CD8-positive, alpha-beta memory T cell (primary cell): Measurements from ENCODE around the gene PUM1. TPM values are rescaled to one million over a fixed set of nuclear protein-coding genes. Genes with fewer than 3 reads are reported as not detected.
A peak's percentile ranks its signal among the peaks of the same experiment; 100 is the strongest.

Experiments used
- CTCF ChIA-PET: fragments of 350-600 bp; sonication (Branson Sonifier 250); formaldehyde crosslinking; loops from one replicate; lab custom pipeline; 2021; ENCODE audit warnings: antibody characterized with exemption; lab: Charles Lee
- POLR2A ChIA-PET: fragments of 350-600 bp; sonication (Branson Sonifier 250); formaldehyde crosslinking; loops from one replicate; lab custom pipeline; 2021; ENCODE audit warnings: antibody characterized with exemption; lab: Charles Lee
- DNase-seq, 5 donors: peaks; one replicate each; pipeline versions ENCODE4 v3.0.0 to v3.0.0-alpha.2; 2020 to 2022; ENCODE audit warnings: mixed read lengths in 1 of 5
- H3K27ac ChIP-seq: one replicate; pipeline ENCODE4 v1.7.0; 2013; ENCODE audit warnings: low read depth, mild to moderate bottlenecking, low read length, moderate library complexity
- H3K27me3 ChIP-seq: 2 replicates; pipeline ENCODE4 v1.7.0; 2013; ENCODE audit warnings: low read length, mild to moderate bottlenecking; ENCODE audit not compliant: insufficient read depth, poor library complexity, severe bottlenecking
- H3K36me3 ChIP-seq: 2 replicates; pipeline ENCODE4 v1.7.0; 2013; ENCODE audit warnings: mild to moderate bottlenecking, low read length, moderate library complexity; ENCODE audit not compliant: insufficient read depth
- H3K4me1 ChIP-seq: 2 replicates; pipeline ENCODE4 v1.7.0; 2013; ENCODE audit warnings: mild to moderate bottlenecking, low read length, moderate library complexity; ENCODE audit not compliant: insufficient read depth
- H3K4me3 ChIP-seq: 2 replicates; pipeline ENCODE4 v1.7.0; 2013; ENCODE audit warnings: mild to moderate bottlenecking, low read length
- H3K9me3 ChIP-seq: 2 replicates; pipeline ENCODE4 v1.7.0; 2013; ENCODE audit warnings: mild to moderate bottlenecking, low read length
- H3K27ac Mint-ChIP-seq, 8 donors: one replicate each; pipeline ENCODE4 v1.8.0; 2020 to 2021; ENCODE audit warnings: mixed read lengths in 8 of 8, mild to moderate bottlenecking in 6 of 8, inconsistent platforms in 3 of 8, moderate library complexity in 3 of 8
- H3K27me3 Mint-ChIP-seq, 2 donors: one replicate each; pipeline ENCODE4 v1.8.0; 2020 to 2021; ENCODE audit warnings: mixed read lengths in 2 of 2, mild to moderate bottlenecking in 1 of 2, moderate library complexity in 1 of 2
- H3K36me3 Mint-ChIP-seq, 3 donors: one replicate each; pipeline ENCODE4 v1.8.0; 2020 to 2021; ENCODE audit warnings: mixed read lengths in 3 of 3, inconsistent platforms in 1 of 3, mild to moderate bottlenecking in 1 of 3
- H3K4me1 Mint-ChIP-seq, 3 donors: one replicate each; pipeline ENCODE4 v1.8.0; 2020 to 2021; ENCODE audit warnings: mixed read lengths in 3 of 3, inconsistent platforms in 1 of 3, mild to moderate bottlenecking in 1 of 3
- H3K4me3 Mint-ChIP-seq, 7 donors: one replicate each; pipeline ENCODE4 v1.8.0; 2020 to 2021; ENCODE audit warnings: mixed read lengths in 7 of 7, mild to moderate bottlenecking in 6 of 7, moderate library complexity in 4 of 7, inconsistent platforms in 2 of 7
- H3K9me3 Mint-ChIP-seq, 5 donors: one replicate each; pipeline ENCODE4 v1.8.0; 2020 to 2022; ENCODE audit warnings: mixed read lengths in 5 of 5, mild to moderate bottlenecking in 3 of 5, moderate library complexity in 2 of 5, inconsistent platforms in 1 of 5
- polyA plus RNA-seq: library from polyadenylated mRNA; unstranded; fragments of 300-500 nt; fragmentation: Illumina TruSeq; gene quantifications from one replicate; pipeline ENCODE4 v1.2.3, GENCODE V29; 2021
- total RNA-seq, 2 experiments: library from RNA; stranded (reverse); gene quantifications; one replicate each; pipeline ENCODE4 v1.2.3, GENCODE V29; 2021

The PUM1 gene
- total and polyA plus RNA-seq, 3 experiments from 2014 or later = 99.8 to 127 (median 113) TPM

DNA sequence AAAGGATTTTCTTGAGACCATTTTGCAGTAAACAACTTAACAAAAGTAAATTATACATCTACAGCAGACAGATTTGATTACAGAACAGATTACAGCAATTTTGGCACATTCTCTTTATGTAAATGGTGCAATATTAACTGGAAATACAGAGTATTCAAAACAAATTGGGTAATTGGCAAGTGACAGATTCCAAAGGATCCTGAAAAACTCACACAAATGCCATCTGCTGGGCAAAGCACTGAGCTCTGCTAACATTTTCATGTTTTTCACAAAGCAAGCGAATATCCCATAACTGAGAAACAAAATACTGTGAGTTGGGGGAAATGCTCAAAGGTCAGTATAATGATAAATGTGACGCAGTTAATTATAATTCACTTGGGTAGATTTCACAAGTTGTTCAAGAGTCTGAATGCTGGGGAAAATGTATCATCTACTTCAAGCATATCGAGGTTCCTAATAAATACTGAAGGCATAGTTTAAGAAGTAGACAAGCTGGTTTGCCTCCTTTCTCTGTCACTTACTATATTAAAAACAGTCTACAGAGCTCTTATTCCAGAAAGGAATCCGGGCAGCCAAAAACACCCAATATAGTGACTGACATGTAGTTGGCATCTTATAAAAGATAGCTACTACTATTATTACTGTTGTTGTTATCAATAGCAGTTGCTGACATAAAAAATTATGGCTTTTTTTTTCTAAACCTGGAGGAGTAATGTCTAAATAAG, 81.2 kb downstream of the PUM1 start:
- Mint-ChIP-seq H3K27ac (peak overlapping the region in 3 of 8 donors; percentile 22 to 78 (median 38)), H3K9me3 (no peaks in the 10 kb centered on the region), H3K36me3 (peaks cover 0 to 79% (median 13%) of the 10 kb centered on the region in 3 donors), H3K27me3 (no peaks in the 10 kb centered on the region), H3K4me1 (peaks cover 52 to 79% (median 69%) of the 10 kb centered on the region in 3 donors), H3K4me3 (no peak overlapping the region)
- no peak overlapping the region for H3K4me3 ChIP-seq
- no peaks in the 10 kb centered on the region for H3K27me3 ChIP-seq
- no peaks in the 10 kb centered on the region for H3K9me3 ChIP-seq
- H3K27ac ChIP-seq = no peak overlapping the region
- ChIA-PET CTCF (interaction anchor here (0.6 kb wide), 1 partner anchor 574 kb away, joined by 3 read pairs; no protein-coding TSS in a partner anchor), POLR2A (no interaction called here)
- peaks cover 6% of the 10 kb centered on the region for H3K4me1 ChIP-seq
- no peak for DNase-seq
- H3K36me3 ChIP-seq = peaks cover 23% of the 10 kb centered on the region

DNA sequence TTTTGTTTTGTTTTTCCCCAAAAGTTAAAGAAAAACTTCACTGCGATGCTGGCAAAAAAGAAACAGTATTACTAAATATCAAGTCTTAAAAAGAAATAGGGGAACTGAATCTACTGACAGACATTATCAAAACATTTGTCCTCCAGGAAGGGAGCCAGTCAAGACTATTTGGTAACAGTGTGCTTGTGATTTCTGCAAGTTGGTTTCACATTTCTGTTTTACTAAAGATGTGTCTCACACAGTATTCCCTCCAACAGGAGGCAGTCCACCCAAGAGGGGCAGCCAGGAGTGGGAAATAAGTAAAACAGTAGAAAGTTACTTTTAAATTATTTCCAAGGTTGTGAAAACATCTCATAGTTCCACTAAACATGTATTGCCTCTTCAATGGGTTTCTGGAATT, 82.6 kb downstream of the PUM1 start:
- H3K27me3 Mint-ChIP-seq = no peaks in the 10 kb centered on the region
- no peaks in the 10 kb centered on the region for H3K9me3 ChIP-seq
- ChIA-PET POLR2A (no interaction called here), CTCF (no interaction called here)
- peaks cover 46 to 75% (median 67%) of the 10 kb centered on the region in 3 donors for H3K4me1 Mint-ChIP-seq
- no peak overlapping the region for H3K4me3 ChIP-seq
- no peak overlapping the region for H3K4me3 Mint-ChIP-seq
- peaks cover 22% of the 10 kb centered on the region for H3K36me3 ChIP-seq
- DNase-seq = no peak
- no peaks in the 10 kb centered on the region for H3K9me3 Mint-ChIP-seq
- H3K27ac ChIP-seq = no peak overlapping the region
- no peaks in the 10 kb centered on the region for H3K27me3 ChIP-seq
- H3K27ac Mint-ChIP-seq = peak overlapping the region in 3 of 8 donors; percentile 17 to 66 (median 54)
- peaks cover 6% of the 10 kb centered on the region for H3K4me1 ChIP-seq
- H3K36me3 Mint-ChIP-seq = peaks cover 0 to 81% (median 18%) of the 10 kb centered on the region in 3 donors

DNA sequence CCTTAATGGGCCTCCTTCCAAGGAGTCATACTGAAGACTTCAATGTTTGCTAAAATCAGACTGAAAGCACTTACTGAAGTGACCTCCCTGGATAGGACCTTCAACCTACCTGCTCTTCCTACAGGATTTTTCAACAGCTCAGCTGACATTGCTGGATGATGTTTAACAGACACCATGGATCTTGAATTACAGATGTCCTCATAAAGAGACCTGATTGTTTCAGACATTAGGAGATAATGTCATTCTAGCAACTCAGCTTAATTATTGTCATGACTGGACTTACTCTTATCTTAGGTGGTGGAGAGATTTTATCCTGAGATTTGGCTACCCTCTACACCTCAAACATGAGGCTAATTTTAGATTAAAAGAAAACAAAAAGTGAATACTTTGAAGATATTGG, 83.1 kb downstream of the PUM1 start:
- ChIA-PET CTCF (no interaction called here), POLR2A (no interaction called here)
- no peaks in the 10 kb centered on the region for H3K27me3 Mint-ChIP-seq
- H3K27ac ChIP-seq = no peak overlapping the region
- no peaks in the 10 kb centered on the region for H3K9me3 ChIP-seq
- no peaks in the 10 kb centered on the region for H3K9me3 Mint-ChIP-seq
- H3K27ac Mint-ChIP-seq = peak overlapping the region in 2 of 8 donors; percentile 26 to 55
- peaks cover 0 to 83% (median 18%) of the 10 kb centered on the region in 3 donors for H3K36me3 Mint-ChIP-seq
- H3K4me3 Mint-ChIP-seq = no peak overlapping the region
- H3K27me3 ChIP-seq = no peaks in the 10 kb centered on the region
- H3K4me1 Mint-ChIP-seq = peaks cover 47 to 75% (median 67%) of the 10 kb centered on the region in 3 donors
- DNase-seq = no peak
- peaks cover 6% of the 10 kb centered on the region for H3K4me1 ChIP-seq
- H3K4me3 ChIP-seq = no peak overlapping the region
- peaks cover 24% of the 10 kb centered on the region for H3K36me3 ChIP-seq

DNA sequence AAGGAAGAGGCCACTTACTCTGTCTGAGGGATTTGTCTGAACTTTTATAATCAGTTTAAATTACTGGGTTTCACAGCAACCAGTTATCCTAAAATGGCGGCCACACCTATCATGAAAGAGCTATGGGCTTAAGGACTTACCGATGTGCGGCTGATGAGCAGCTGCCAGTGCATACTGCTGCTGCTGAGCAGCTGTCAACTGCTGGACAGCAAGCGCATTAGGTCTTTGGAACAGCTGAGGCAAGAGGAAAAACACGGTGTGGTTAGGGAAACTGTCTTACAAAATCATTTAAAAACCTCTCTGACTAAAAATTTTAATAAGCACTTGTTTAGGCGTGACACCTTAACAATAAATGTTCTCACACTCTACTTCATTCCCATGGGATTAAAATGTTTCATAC, 84.3 kb downstream of the PUM1 start:
- no peaks in the 10 kb centered on the region for H3K9me3 ChIP-seq
- peaks cover 0 to 86% (median 21%) of the 10 kb centered on the region in 3 donors for H3K36me3 Mint-ChIP-seq
- H3K4me1 ChIP-seq = peaks cover 6% of the 10 kb centered on the region
- no peak overlapping the region for H3K4me3 Mint-ChIP-seq
- CTCF ChIA-PET = no interaction called here
- no peak overlapping the region for H3K4me3 ChIP-seq
- POLR2A ChIA-PET = no interaction called here
- DNase-seq = no peak
- peak overlapping the region in 2 of 8 donors; percentile 23 to 27 for H3K27ac Mint-ChIP-seq
- H3K27ac ChIP-seq = no peak overlapping the region
- peaks cover 51 to 77% (median 70%) of the 10 kb centered on the region in 3 donors for H3K4me1 Mint-ChIP-seq
- H3K36me3 ChIP-seq = peaks cover 30% of the 10 kb centered on the region
- H3K27me3 ChIP-seq = no peaks in the 10 kb centered on the region
- no peaks in the 10 kb centered on the region for H3K27me3 Mint-ChIP-seq
- no peaks in the 10 kb centered on the region for H3K9me3 Mint-ChIP-seq

DNA sequence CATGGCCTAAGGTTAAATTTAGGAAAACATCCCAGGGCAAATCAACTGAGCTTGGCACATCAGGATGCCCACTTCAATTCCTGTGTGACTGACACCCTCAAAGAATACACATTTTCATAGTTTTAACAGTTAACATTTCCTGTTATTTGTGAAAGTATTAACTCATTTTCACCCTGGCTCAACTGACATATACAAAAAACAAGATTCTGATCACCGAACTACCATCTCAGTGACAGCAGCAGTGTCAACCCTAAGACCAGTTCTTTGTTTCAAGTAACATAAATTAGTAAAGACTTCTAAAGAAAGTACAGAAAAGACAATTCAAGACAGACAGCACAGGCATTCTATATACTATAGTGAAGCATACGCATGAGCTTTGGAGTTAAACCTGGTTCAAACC, 88.0 kb downstream of the PUM1 start:
- H3K27ac Mint-ChIP-seq = peak overlapping the region; percentile 9 to 79 (median 72)
- Histone ChIP-seq H3K4me3 (no peak overlapping the region), H3K4me1 (no peaks in the 10 kb centered on the region), H3K27me3 (no peaks in the 10 kb centered on the region), H3K36me3 (peaks cover 39% of the 10 kb centered on the region), H3K9me3 (no peaks in the 10 kb centered on the region), H3K27ac (no peak overlapping the region)
- peaks cover 0 to 83% (median 23%) of the 10 kb centered on the region in 3 donors for H3K36me3 Mint-ChIP-seq
- POLR2A ChIA-PET = no interaction called here
- no peaks in the 10 kb centered on the region for H3K9me3 Mint-ChIP-seq
- peaks cover 34 to 52% (median 45%) of the 10 kb centered on the region in 3 donors for H3K4me1 Mint-ChIP-seq
- CTCF ChIA-PET = no interaction called here
- no peak overlapping the region for H3K4me3 Mint-ChIP-seq
- no peaks in the 10 kb centered on the region for H3K27me3 Mint-ChIP-seq
- no peak for DNase-seq

DNA sequence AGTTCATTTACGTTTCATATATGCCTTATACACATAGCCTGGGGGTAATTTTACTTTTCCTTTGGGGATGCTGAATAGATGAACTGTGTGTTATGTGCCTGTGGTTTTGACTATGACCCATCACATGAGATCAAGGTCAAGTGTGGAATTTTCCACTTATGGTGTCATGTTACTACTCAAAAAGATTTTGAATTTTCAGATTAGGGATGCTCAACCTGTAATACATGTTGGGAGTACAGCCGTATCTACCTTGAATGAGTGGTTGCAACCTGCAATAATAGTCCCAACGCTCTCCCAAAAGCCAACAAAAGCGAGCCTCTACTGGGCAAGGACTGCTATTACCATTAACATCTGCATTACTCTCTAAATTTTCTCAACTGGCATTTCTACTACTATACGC, 88.4 kb downstream of the PUM1 start:
- Histone ChIP-seq H3K27me3 (no peaks in the 10 kb centered on the region), H3K9me3 (no peaks in the 10 kb centered on the region), H3K4me1 (no peaks in the 10 kb centered on the region), H3K27ac (no peak overlapping the region), H3K4me3 (no peak overlapping the region), H3K36me3 (peaks cover 39% of the 10 kb centered on the region)
- no peaks in the 10 kb centered on the region for H3K27me3 Mint-ChIP-seq
- no peak overlapping the region for H3K4me3 Mint-ChIP-seq
- peaks cover 31 to 48% (median 41%) of the 10 kb centered on the region in 3 donors for H3K4me1 Mint-ChIP-seq
- POLR2A ChIA-PET = no interaction called here
- peaks cover 0 to 79% (median 22%) of the 10 kb centered on the region in 3 donors for H3K36me3 Mint-ChIP-seq
- no peaks in the 10 kb centered on the region for H3K9me3 Mint-ChIP-seq
- H3K27ac Mint-ChIP-seq = peak overlapping the region; percentile 9 to 79 (median 72)
- no peak for DNase-seq
- CTCF ChIA-PET = no interaction called here

DNA sequence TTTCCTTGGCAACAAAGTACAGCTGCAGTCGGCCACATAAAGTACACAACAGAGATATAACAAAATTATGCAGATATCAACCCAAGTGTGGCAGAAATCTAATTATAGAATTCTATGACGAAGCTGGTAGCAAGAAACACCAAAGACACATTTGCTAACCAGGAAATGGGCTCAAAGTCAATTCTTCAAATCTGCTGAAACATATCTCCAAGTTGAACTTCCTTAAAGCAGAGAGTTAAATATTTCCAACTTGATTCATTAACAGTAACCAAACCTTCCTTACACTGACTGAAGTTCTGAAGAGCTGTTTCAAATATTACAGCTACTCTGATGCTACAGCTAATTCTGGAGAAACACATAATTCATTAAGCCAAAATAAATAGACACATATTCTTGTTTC, 89.4 kb downstream of the PUM1 start:
- ChIA-PET CTCF (no interaction called here), POLR2A (no interaction called here)
- Histone ChIP-seq H3K27me3 (no peaks in the 10 kb centered on the region), H3K36me3 (peaks cover 33% of the 10 kb centered on the region), H3K4me1 (no peaks in the 10 kb centered on the region), H3K9me3 (no peaks in the 10 kb centered on the region), H3K27ac (no peak overlapping the region), H3K4me3 (no peak overlapping the region)
- no peak for DNase-seq
- H3K4me1 Mint-ChIP-seq = peaks cover 37 to 49% (median 47%) of the 10 kb centered on the region in 3 donors
- H3K36me3 Mint-ChIP-seq = peaks cover 0 to 80% (median 21%) of the 10 kb centered on the region in 3 donors
- no peaks in the 10 kb centered on the region for H3K27me3 Mint-ChIP-seq
- H3K9me3 Mint-ChIP-seq = no peaks in the 10 kb centered on the region
- H3K27ac Mint-ChIP-seq = peak overlapping the region in 5 of 8 donors; percentile 31 to 82 (median 69)
- H3K4me3 Mint-ChIP-seq = no peak overlapping the region

DNA sequence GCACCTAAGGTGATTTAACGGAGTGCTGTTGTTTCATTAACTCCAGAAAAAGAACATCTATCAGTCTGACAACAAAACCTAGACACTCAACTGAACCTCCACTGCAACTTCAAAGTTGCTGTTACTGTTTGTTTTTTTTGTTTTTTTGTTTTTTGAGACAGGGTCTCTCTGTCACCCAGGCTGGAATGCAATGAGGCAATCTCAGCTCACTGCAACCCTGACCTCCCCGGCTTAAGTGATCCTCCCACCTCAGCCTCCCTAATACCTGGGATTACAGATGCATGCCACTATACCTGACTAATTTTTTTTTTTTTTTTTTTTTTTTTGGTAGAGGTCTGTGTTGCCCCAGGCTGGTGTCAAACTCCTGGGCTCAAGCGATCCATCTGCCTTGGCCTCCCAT, 90.3 kb downstream of the PUM1 start:
- Mint-ChIP-seq H3K4me3 (no peak overlapping the region), H3K36me3 (peaks cover 0 to 82% (median 21%) of the 10 kb centered on the region in 3 donors), H3K27me3 (no peaks in the 10 kb centered on the region), H3K27ac (peak overlapping the region in 1 of 8 donors; percentile 9), H3K4me1 (peaks cover 37 to 58% (median 49%) of the 10 kb centered on the region in 3 donors), H3K9me3 (no peaks in the 10 kb centered on the region)
- H3K4me1 ChIP-seq = no peaks in the 10 kb centered on the region
- no peak overlapping the region for H3K4me3 ChIP-seq
- H3K36me3 ChIP-seq = peaks cover 33% of the 10 kb centered on the region
- POLR2A ChIA-PET = no interaction called here
- no peaks in the 10 kb centered on the region for H3K27me3 ChIP-seq
- H3K27ac ChIP-seq = no peak overlapping the region
- H3K9me3 ChIP-seq = no peaks in the 10 kb centered on the region
- CTCF ChIA-PET = no interaction called here
- no peak for DNase-seq
